ENCODE measurements around the gene SNRNP35.
"Not testable (repeated sequence)": the region's sequence is repeated elsewhere in the genome, so short reads cannot be mapped to it uniquely, and the experiment has no call there.

The SNRNP35 gene

DNA sequence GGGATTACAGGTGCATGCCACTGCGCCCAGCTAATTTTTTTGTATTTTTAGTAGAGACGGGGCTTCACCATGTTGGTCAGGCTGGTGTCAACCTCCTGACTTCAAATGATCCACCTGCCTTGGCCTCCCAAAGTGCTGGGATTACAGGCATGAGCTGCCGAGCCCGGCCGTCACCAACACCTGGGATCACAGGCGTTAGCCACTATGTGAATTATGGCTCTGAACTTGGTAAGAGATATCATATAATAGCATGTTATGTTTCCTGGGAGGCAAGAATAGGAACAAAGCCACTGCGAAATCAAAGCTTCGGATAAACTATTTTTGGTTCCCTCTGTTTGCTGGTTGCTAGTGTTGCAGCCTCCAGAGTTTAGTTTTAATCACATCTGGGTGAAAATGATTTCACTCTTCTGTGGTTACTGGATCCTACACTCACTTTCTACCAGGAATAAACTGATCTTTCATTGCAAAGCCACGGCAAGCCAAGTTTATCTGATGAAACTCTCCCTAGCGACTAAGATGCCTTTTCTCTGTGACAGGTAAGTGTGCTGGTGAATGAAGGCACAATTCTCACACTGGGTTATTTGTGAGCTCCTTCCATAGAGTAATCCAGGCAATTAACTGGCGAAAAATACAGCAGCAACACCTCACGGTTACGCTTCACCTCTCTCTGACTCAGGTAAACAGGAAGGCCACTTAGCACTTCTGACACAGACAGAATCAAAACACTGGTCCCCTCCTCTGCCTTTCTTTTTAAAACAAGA is 16.7 kb downstream of the SNRNP35 start:
- Histone ChIP-seq H3K9me3 (ENCODE audit: control insufficient read depth in 2 of 2, low read length in 2 of 2) (no peaks in the 10 kb centered on the region), H3K27me3 (ENCODE audit: control insufficient read depth in 2 of 2, insufficient read depth in 2 of 2, low read length in 2 of 2) (no peaks in the 10 kb centered on the region), H3K9ac (ENCODE audit: low read depth in 1 of 2, low read length in 2 of 2) (no peak overlapping the region), H3K4me1 (ENCODE audit: control insufficient read depth in 2 of 2, insufficient read depth in 2 of 2, low read length in 2 of 2) (no peaks in the 10 kb centered on the region), H3K27ac (ENCODE audit: low read depth in 2 of 2, low read length in 2 of 2) (no peak overlapping the region), H3K4me3 (ENCODE audit: low read length in 2 of 2) (no peak overlapping the region), H3K36me3 (ENCODE audit: control insufficient read depth in 2 of 2, insufficient read depth in 2 of 2, low read length in 2 of 2) (peaks cover 13 to 17% of the 10 kb centered on the region in 2 donors)

DNA sequence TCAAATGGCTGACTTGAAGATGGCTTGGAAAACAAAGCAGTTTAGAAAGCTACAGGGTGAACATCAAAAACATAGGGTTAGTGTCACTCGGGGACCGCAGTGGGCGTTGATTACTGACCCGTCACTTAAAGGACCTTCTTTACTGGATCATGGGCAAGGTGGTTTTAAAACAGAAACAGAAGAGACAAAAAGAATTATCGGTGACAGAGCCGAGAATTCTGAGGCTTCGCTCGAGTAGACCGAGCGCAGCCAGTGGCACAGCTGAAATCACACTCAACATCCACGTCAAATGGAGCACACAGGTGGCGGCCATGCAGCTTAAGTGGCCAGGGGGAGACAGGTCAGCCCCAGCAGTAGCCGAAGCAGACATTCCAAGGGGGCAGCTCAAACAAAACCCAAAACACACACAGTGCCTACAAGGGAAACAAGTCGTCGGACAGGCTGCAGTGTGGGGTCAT is 17.3 kb downstream of the SNRNP35 start:
- Histone ChIP-seq H3K9me3 (ENCODE audit: control insufficient read depth in 2 of 2, low read length in 2 of 2) (no peaks in the 10 kb centered on the region), H3K4me3 (ENCODE audit: low read length in 2 of 2) (no peak overlapping the region), H3K27me3 (ENCODE audit: control insufficient read depth in 2 of 2, insufficient read depth in 2 of 2, low read length in 2 of 2) (no peaks in the 10 kb centered on the region), H3K36me3 (ENCODE audit: control insufficient read depth in 2 of 2, insufficient read depth in 2 of 2, low read length in 2 of 2) (peaks cover 13 to 17% of the 10 kb centered on the region in 2 donors), H3K4me1 (ENCODE audit: control insufficient read depth in 2 of 2, insufficient read depth in 2 of 2, low read length in 2 of 2) (no peaks in the 10 kb centered on the region), H3K9ac (ENCODE audit: low read depth in 1 of 2, low read length in 2 of 2) (no peak overlapping the region), H3K27ac (ENCODE audit: low read depth in 2 of 2, low read length in 2 of 2) (no peak overlapping the region)

DNA sequence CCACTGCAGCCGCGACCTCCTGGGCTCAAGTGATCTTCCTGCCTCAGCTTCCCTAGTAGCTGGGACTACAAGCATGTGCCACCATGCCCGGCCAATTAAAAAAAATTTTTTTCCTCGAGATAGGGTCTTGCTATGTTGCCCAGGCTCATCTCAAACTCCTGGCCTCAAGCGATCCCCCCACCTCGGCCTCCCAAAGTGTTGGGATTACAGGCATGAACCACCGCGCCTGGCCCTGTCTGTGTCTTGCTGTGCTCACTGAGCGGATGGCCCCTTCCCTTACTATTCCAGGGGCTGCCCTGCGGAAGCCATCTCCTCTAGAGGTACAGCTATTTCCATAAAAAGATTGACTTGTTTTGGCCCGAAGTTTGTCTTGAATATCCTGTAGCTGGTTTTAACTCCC is 20.1 kb downstream of the SNRNP35 start:
- no peak overlapping the region for H3K4me3 ChIP-seq (ENCODE audit: low read length in 2 of 2)

DNA sequence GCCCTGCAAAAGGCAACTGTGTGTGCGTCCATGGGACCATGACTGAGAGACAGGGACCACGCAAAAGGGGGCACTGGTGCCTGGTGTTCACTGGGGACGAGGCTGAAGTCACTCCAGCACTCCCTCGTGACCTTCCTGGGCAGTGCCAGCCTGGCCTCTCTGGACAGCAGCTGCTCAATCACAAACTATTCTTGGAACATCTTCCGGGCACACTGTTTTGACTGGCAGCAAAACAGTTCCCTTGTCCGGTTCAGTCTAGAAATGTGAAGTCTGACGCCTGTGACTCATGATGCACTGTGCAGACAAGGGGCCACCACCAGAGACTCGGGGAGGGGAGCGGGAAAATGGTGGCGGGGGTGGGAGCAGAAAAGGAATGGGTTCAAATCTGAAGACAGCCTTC is 20.8 kb downstream of the SNRNP35 start:
- Histone ChIP-seq H3K36me3 (ENCODE audit: control insufficient read depth in 2 of 2, insufficient read depth in 2 of 2, low read length in 2 of 2) (peaks cover 0 to 4% of the 10 kb centered on the region in 2 donors), H3K9me3 (ENCODE audit: control insufficient read depth in 2 of 2, low read length in 2 of 2) (no peaks in the 10 kb centered on the region), H3K4me1 (ENCODE audit: control insufficient read depth in 2 of 2, insufficient read depth in 2 of 2, low read length in 2 of 2) (no peaks in the 10 kb centered on the region), H3K27ac (ENCODE audit: low read depth in 2 of 2, low read length in 2 of 2) (no peak overlapping the region), H3K9ac (ENCODE audit: low read depth in 1 of 2, low read length in 2 of 2) (no peak overlapping the region), H3K4me3 (ENCODE audit: low read length in 2 of 2) (no peak overlapping the region), H3K27me3 (ENCODE audit: control insufficient read depth in 2 of 2, insufficient read depth in 2 of 2, low read length in 2 of 2) (no peaks in the 10 kb centered on the region)

More for the DNA sequence above, 20.1 kb downstream of the SNRNP35 start:
- no peaks in the 10 kb centered on the region for H3K27me3 ChIP-seq (ENCODE audit: control insufficient read depth in 2 of 2, insufficient read depth in 2 of 2, low read length in 2 of 2)
- H3K36me3 ChIP-seq (ENCODE audit: control insufficient read depth in 2 of 2, insufficient read depth in 2 of 2, low read length in 2 of 2): peaks cover 0 to 3% of the 10 kb centered on the region in 2 donors
- no peak overlapping the region for H3K9ac ChIP-seq (ENCODE audit: low read depth in 1 of 2, low read length in 2 of 2)
- H3K9me3 ChIP-seq (ENCODE audit: control insufficient read depth in 2 of 2, low read length in 2 of 2): no peaks in the 10 kb centered on the region
- H3K27ac ChIP-seq (ENCODE audit: low read depth in 2 of 2, low read length in 2 of 2): no peak overlapping the region
- H3K4me1 ChIP-seq (ENCODE audit: control insufficient read depth in 2 of 2, insufficient read depth in 2 of 2, low read length in 2 of 2): no peaks in the 10 kb centered on the region

DNA sequence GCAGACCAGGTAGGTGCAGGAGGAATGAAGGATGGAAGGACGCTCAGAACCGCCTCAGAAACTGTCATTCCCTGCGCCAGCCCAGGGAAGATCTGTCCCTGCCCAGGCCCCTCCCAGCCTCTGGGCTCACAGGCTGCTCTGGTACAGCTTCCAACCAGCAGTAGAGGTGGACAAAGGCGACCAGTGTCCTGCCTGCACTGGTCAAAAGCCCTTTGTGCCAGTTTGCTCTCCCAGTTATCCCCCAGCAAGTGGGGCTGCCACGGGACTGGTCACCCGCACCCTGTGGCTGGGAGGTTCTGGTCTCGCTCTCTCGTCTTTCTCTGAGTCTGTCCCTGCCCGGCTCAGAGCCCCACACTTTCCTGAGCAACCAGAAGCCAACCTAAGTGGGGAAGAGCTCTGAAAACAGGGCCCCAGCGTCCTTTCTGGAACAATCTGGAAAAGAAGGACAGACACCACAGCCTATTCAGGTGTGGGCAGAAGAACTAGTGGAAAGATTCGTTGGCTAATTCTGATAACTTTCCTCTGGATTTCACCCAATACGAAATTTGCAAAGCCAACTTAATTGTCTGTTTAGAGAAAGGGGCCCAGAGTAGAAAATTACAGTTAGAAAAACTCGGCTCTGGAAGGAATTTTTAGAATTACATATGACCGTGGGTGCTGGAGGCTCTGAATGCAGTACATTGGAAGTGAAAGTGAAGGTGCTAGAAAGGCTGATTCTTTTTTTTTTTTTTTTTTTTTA is 21.7 kb downstream of the SNRNP35 start:
- no peak overlapping the region for H3K9ac ChIP-seq (ENCODE audit: low read depth in 1 of 2, low read length in 2 of 2)
- H3K36me3 ChIP-seq (ENCODE audit: control insufficient read depth in 2 of 2, insufficient read depth in 2 of 2, low read length in 2 of 2): peaks cover 0 to 4% of the 10 kb centered on the region in 2 donors
- H3K4me1 ChIP-seq (ENCODE audit: control insufficient read depth in 2 of 2, insufficient read depth in 2 of 2, low read length in 2 of 2): no peaks in the 10 kb centered on the region
- H3K27me3 ChIP-seq (ENCODE audit: control insufficient read depth in 2 of 2, insufficient read depth in 2 of 2, low read length in 2 of 2): no peaks in the 10 kb centered on the region
- no peaks in the 10 kb centered on the region for H3K9me3 ChIP-seq (ENCODE audit: control insufficient read depth in 2 of 2, low read length in 2 of 2)
- H3K27ac ChIP-seq (ENCODE audit: low read depth in 2 of 2, low read length in 2 of 2): no peak overlapping the region
- H3K4me3 ChIP-seq (ENCODE audit: low read length in 2 of 2): no peak overlapping the region

DNA sequence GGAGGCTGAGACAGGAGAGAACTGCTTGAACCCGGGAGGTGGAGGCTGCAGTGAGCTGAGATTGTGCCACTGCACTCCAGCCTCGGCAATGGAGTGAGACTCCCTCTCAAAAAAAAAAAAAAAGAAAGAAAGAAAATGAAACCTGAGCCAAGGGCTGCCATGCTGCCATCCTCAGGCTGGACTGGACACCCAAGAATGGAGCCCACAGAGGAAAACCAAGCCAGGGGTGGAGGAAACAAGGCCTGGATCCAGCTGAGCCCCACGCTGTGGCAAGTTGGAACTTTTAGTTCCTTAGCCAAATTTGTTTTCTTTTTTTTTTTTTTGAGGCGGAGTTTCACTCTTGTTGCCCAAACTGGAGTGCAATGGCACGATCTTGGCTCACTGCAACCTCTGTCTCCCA is 23.3 kb downstream of the SNRNP35 start:
- not testable (repeated sequence) for H3K4me3 ChIP-seq (ENCODE audit: low read length in 2 of 2); H3K4me1 ChIP-seq (ENCODE audit: control insufficient read depth in 2 of 2, insufficient read depth in 2 of 2, low read length in 2 of 2); H3K27ac ChIP-seq (ENCODE audit: low read depth in 2 of 2, low read length in 2 of 2); H3K27me3 ChIP-seq (ENCODE audit: control insufficient read depth in 2 of 2, insufficient read depth in 2 of 2, low read length in 2 of 2); H3K36me3 ChIP-seq (ENCODE audit: control insufficient read depth in 2 of 2, insufficient read depth in 2 of 2, low read length in 2 of 2); H3K9ac ChIP-seq (ENCODE audit: low read depth in 1 of 2, low read length in 2 of 2); H3K9me3 ChIP-seq (ENCODE audit: control insufficient read depth in 2 of 2, low read length in 2 of 2)

DNA sequence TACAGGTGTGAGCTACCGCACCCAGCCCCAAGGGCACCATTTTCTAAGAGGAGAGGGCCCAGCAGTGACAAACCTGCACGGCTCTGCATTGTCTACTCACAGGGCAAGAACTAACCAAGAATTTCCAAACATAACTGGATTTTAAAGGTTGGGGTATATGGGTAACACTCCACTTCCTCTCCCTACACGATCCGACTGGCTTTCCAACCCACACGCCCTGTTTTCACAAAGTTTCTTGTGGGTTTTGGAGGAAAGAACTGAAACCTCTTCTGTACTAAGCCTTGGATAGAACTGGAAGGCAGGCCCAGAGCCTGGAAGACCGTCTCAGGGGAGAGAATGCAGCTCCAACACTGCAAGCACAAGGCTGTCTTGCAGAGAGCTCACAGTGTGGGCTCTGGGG is 24.9 kb downstream of the SNRNP35 start:
- Histone ChIP-seq H3K27me3 (ENCODE audit: control insufficient read depth in 2 of 2, insufficient read depth in 2 of 2, low read length in 2 of 2) (no peaks in the 10 kb centered on the region), H3K4me3 (ENCODE audit: low read length in 2 of 2) (no peak overlapping the region), H3K27ac (ENCODE audit: low read depth in 2 of 2, low read length in 2 of 2) (no peak overlapping the region), H3K9me3 (ENCODE audit: control insufficient read depth in 2 of 2, low read length in 2 of 2) (no peaks in the 10 kb centered on the region), H3K36me3 (ENCODE audit: control insufficient read depth in 2 of 2, insufficient read depth in 2 of 2, low read length in 2 of 2) (peaks cover 0 to 3% of the 10 kb centered on the region in 2 donors), H3K9ac (ENCODE audit: low read depth in 1 of 2, low read length in 2 of 2) (no peak overlapping the region), H3K4me1 (ENCODE audit: control insufficient read depth in 2 of 2, insufficient read depth in 2 of 2, low read length in 2 of 2) (no peaks in the 10 kb centered on the region)

GRCh38 chr12:123483602-123484248 is 25.8 kb downstream of the SNRNP35 start:
- Histone ChIP-seq H3K36me3 (ENCODE audit: control insufficient read depth in 2 of 2, insufficient read depth in 2 of 2, low read length in 2 of 2) (peaks cover 0 to 3% of the 10 kb centered on the region in 2 donors), H3K27ac (ENCODE audit: low read depth in 2 of 2, low read length in 2 of 2) (no peak overlapping the region)

GRCh38 chr12:123485756-123486155 is 27.8 kb downstream of the SNRNP35 start:
- H3K4me1 ChIP-seq (ENCODE audit: control insufficient read depth in 2 of 2, insufficient read depth in 2 of 2, low read length in 2 of 2): no peaks in the 10 kb centered on the region
- no peak overlapping the region for H3K4me3 ChIP-seq (ENCODE audit: low read length in 2 of 2)
- H3K9me3 ChIP-seq (ENCODE audit: control insufficient read depth in 2 of 2, low read length in 2 of 2): no peaks in the 10 kb centered on the region
- H3K27ac ChIP-seq (ENCODE audit: low read depth in 2 of 2, low read length in 2 of 2): no peak overlapping the region
- no peak overlapping the region for H3K9ac ChIP-seq (ENCODE audit: low read depth in 1 of 2, low read length in 2 of 2)
- peaks cover 0 to 3% of the 10 kb centered on the region in 2 donors for H3K36me3 ChIP-seq (ENCODE audit: control insufficient read depth in 2 of 2, insufficient read depth in 2 of 2, low read length in 2 of 2)
- H3K27me3 ChIP-seq (ENCODE audit: control insufficient read depth in 2 of 2, insufficient read depth in 2 of 2, low read length in 2 of 2): no peaks in the 10 kb centered on the region

More at GRCh38 chr12:123483602-123484248, 25.8 kb downstream of the SNRNP35 start:
- Histone ChIP-seq H3K9ac (ENCODE audit: low read depth in 1 of 2, low read length in 2 of 2) (no peak overlapping the region), H3K27me3 (ENCODE audit: control insufficient read depth in 2 of 2, insufficient read depth in 2 of 2, low read length in 2 of 2) (no peaks in the 10 kb centered on the region), H3K9me3 (ENCODE audit: control insufficient read depth in 2 of 2, low read length in 2 of 2) (no peaks in the 10 kb centered on the region), H3K4me3 (ENCODE audit: low read length in 2 of 2) (no peak overlapping the region), H3K4me1 (ENCODE audit: control insufficient read depth in 2 of 2, insufficient read depth in 2 of 2, low read length in 2 of 2) (no peaks in the 10 kb centered on the region)

GRCh38 chr12:123487428-123487827 is 29.5 kb downstream of the SNRNP35 start:
- Histone ChIP-seq H3K9me3 (ENCODE audit: control insufficient read depth in 2 of 2, low read length in 2 of 2) (no peaks in the 10 kb centered on the region), H3K4me1 (ENCODE audit: control insufficient read depth in 2 of 2, insufficient read depth in 2 of 2, low read length in 2 of 2) (peaks cover 0 to 3% of the 10 kb centered on the region in 2 donors), H3K9ac (ENCODE audit: low read depth in 1 of 2, low read length in 2 of 2) (no peak overlapping the region), H3K27me3 (ENCODE audit: control insufficient read depth in 2 of 2, insufficient read depth in 2 of 2, low read length in 2 of 2) (no peaks in the 10 kb centered on the region), H3K4me3 (ENCODE audit: low read length in 2 of 2) (no peak overlapping the region), H3K36me3 (ENCODE audit: control insufficient read depth in 2 of 2, insufficient read depth in 2 of 2, low read length in 2 of 2) (peaks cover 0 to 3% of the 10 kb centered on the region in 2 donors), H3K27ac (ENCODE audit: low read depth in 2 of 2, low read length in 2 of 2) (no peak overlapping the region)

All from mucosa of rectum (tissue), 2 donors.